Measurements from ENCODE around the gene INTS1.

The INTS1 gene

DNA sequence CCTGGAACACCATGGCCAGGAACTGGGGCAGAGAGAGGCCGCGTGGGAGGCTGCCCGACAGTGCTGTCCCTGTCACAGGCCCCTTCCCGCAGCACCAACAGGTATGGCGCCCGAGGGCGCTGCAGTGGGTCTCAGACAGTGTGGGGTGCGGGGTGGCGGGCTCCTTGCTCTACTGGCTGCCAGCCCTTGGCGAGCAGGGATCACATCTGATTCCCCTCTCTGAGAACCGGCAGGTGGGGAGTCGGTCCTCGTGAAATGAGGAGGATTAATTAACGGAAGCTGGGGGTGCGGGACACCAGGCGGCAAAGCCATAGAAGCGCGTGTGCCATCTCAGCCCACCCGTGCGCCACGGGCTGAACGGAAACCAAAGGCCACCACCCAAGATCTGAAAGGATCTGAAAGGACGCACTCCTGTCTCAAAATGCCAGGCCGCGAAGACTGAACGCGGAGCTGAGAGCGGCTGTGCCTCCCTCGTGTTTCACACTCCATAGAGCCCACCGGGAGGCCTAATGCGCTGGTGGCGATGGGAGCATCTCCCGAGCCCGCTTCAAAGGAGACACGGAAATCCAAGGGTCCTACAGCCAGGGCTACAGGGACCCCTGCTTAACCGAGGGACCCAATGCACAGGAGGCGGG is 6.8 kb downstream of the INTS1 start:
- TF ChIP-seq, protein P1, sequence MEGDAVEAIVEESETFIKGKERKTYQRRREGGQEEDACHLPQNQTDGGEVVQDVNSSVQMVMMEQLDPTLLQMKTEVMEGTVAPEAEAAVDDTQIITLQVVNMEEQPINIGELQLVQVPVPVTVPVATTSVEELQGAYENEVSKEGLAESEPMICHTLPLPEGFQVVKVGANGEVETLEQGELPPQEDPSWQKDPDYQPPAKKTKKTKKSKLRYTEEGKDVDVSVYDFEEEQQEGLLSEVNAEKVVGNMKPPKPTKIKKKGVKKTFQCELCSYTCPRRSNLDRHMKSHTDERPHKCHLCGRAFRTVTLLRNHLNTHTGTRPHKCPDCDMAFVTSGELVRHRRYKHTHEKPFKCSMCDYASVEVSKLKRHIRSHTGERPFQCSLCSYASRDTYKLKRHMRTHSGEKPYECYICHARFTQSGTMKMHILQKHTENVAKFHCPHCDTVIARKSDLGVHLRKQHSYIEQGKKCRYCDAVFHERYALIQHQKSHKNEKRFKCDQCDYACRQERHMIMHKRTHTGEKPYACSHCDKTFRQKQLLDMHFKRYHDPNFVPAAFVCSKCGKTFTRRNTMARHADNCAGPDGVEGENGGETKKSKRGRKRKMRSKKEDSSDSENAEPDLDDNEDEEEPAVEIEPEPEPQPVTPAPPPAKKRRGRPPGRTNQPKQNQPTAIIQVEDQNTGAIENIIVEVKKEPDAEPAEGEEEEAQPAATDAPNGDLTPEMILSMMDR (conservative IDR thresholded peaks at IDR 0.05; ENCODE audit: control insufficient read depth, insufficient read depth, low read depth, low read length), result no peak

DNA sequence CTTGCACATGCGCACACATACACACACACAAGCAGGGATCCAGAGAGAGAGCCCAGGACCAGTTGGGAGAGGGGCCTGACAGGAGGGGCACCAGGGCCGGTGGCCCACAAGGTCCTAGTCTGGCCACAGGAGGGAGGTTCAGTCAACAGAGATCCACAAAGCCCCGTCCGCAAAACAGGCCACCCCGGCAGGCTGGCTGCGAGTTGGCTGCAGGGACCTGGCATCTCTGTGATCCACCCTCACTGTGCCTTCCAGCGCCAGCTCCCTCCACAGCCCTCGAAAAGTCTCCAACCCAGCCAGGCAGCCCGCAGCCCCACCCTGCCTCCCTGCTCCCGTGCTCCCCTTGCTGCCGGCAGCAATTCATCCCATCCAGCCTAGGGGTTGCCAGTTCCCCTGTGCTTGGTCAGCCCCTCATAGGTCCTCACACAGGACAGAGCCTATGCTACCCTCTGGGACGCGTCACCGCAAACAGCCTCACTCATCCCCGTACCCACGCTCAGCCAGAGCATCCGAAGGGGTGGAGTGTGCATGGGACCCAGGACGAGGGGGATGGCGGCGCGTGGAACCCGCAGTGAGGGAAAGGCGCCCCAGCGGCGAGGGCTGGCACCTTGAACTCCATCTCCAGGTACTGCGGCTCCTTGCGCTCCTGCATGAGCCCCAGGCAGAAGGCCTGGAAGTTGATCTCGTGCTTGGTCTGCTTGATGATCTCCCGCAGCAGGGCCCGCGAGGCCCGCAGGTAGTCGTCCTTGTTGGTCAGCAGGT is 7.5 kb downstream of the INTS1 start:
- H3K4me3 ChIP-seq (ENCODE audit: control insufficient read depth, low read depth, low read length), result no peak overlapping the region
- TF ChIP-seq, protein P1 (conservative IDR thresholded peaks at IDR 0.05; ENCODE audit: control insufficient read depth, insufficient read depth, low read depth, low read length), result no peak
- no peak for DNase-seq (ENCODE audit: low read depth)

More for the DNA sequence above, 6.8 kb downstream of the INTS1 start:
- no peak overlapping the region for H3K4me3 ChIP-seq (ENCODE audit: control insufficient read depth, low read depth, low read length)
- no peak for DNase-seq (ENCODE audit: low read depth)

DNA sequence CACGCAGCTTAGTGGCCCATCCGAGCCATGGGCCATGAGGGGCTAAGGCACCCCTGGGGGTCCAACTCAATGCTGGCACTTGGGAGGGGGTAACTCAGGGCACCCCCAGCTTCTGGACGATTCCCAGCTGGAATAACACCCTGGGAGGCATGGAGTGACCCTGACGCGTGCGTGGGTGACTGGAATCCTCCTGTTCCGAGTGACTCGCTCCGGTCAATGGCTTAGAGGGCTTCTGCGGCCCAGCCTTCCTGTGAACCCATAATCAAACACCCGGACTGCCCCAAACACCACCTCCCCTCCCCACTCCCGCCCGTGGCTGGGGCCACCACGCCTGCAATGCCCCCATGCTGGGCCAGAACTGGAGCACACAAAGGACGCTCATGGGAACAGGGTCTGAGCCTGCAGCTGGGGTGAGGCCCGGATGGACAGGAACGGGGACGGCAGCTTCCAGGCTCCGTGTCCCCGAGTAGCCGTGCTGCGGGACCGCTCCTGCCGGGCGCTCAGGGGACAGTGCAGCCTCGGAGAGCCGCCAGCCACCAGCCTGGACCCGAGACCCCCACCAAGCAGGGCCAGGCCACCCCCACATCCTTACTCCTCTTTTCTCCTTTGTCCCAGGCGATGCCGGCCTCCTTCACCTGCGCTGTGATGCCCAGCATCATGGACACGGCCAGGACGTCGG is 8.5 kb downstream of the INTS1 start:
- TF ChIP-seq, protein P1 (conservative IDR thresholded peaks at IDR 0.05; ENCODE audit: control insufficient read depth, insufficient read depth, low read depth, low read length), result no peak
- no peak overlapping the region for H3K4me3 ChIP-seq (ENCODE audit: control insufficient read depth, low read depth, low read length)
- no peak for DNase-seq (ENCODE audit: low read depth)

DNA sequence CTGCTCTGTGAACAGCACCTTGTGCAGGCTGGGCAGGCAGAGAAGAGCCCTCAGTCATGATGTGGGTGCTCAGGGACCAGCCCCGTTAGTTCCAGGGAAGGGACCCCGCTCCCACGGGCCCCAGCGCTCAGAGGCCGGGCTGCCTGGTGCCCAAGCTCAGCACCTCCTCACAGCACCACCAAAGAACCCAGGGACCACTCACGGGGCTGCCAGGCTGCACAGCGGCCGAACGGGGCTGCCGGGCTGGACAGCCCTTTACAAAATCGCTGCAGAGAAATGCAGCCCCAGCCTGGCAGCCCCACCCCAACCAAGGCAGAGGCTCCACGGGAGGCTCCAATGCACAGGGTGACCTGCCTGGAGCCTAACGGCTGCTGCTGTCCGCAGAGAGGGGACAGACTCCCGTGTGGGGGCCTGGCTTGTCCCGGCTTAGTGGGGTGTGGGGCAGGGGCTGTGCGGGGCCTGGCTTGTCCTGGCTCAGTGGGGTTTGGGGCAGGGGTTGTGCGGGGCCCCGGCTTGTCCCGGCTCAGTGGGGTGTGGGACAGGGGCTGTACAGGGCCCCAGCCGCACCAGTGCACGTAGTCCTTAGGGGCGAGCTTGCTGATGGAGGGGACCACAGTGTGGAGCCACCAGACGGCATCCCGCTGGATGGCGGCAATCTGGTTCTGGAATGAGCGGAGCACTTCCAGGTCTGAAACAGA is 9.2 kb downstream of the INTS1 start:
- no peak overlapping the region for H3K4me3 ChIP-seq (ENCODE audit: control insufficient read depth, low read depth, low read length)
- DNase-seq (ENCODE audit: low read depth), result no peak
- TF ChIP-seq, protein P1 (conservative IDR thresholded peaks at IDR 0.05; ENCODE audit: control insufficient read depth, insufficient read depth, low read depth, low read length), result no peak

DNA sequence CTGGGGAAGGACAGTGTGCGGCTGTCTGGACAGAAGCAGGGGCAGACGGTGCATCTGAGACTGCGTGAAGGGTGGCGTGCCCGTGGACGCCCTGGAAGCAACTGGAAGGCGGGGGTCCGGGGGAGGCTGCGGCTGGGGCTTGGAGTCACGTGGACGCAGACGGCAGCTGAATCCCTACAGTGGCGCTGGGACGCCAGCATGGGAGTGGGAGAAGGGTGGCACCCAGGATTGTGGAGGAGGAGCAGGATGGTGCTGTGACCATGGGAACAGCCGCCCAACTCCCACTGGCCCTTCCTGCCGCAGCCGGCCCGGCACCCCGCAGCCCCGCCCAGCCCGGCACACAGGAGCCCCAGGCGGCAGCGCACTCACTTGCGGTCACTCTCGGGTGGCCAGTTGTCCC is 9.7 kb downstream of the INTS1 start:
- no peak for DNase-seq (ENCODE audit: low read depth)
- TF ChIP-seq, protein P1 (conservative IDR thresholded peaks at IDR 0.05; ENCODE audit: control insufficient read depth, insufficient read depth, low read depth, low read length), result no peak
- H3K4me3 ChIP-seq (ENCODE audit: control insufficient read depth, low read depth, low read length), result no peak overlapping the region

DNA sequence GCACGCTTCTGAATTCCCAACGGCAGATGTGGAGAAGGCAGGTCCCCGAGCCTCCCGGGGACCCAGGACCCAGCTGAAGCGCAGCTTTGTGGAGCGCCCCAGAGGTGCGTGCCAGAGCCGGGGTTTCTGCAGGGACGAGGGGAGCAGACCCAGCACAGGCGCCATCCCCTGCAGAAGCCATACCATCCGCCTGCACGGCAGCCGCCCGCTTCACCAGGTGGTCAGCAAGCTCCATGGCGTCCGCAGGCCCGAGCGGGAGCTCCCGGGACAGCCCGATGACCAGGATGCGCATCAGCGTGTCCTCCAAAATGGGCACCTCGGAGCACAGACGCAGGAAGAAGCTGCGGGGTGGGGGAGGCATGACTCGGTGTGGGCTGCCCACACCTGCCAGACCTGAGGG is 10.6 kb downstream of the INTS1 start:
- DNase-seq (ENCODE audit: low read depth), result no peak
- no peak overlapping the region for H3K4me3 ChIP-seq (ENCODE audit: control insufficient read depth, low read depth, low read length)
- TF ChIP-seq, protein P1 (conservative IDR thresholded peaks at IDR 0.05; ENCODE audit: control insufficient read depth, insufficient read depth, low read depth, low read length), result no peak
